GM12872 (cell line): ENCODE results near the gene DDN.
A peak's percentile ranks its signal among the peaks of the same experiment; 100 is the strongest.

ENCODE experiments used
- TF ChIP-seq, protein P1 (sequence below): IDR thresholded peaks from 3 replicates; pipeline ENCODE4 v1.5.1; 2011; ENCODE audit warnings: low read depth, mild to moderate bottlenecking, low read length, moderate library complexity; ENCODE audit not compliant: insufficient read depth

DDN gene

DNA sequence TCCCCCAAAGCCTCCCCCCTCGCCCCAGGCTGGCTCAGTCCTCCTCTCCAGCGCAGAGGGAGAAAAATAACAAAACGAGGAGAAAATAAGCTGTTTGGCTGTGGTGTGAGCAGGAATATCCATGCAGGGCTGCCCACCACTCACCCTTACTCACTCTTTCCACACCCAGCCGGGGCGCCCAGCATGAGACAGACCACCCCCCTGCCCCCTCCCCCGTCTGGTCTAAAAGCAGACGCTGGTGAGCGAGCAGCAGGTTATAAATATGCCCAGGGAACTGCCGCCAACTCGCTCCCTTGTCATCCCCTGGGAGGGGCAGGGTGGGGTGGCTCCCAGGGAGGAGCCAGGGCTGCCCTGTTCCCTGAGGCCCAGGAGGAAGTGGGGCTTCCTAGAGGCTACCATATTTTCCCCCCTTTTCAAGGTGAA, 13.7 kb downstream of the DDN start:
- TF ChIP-seq, protein P1, sequence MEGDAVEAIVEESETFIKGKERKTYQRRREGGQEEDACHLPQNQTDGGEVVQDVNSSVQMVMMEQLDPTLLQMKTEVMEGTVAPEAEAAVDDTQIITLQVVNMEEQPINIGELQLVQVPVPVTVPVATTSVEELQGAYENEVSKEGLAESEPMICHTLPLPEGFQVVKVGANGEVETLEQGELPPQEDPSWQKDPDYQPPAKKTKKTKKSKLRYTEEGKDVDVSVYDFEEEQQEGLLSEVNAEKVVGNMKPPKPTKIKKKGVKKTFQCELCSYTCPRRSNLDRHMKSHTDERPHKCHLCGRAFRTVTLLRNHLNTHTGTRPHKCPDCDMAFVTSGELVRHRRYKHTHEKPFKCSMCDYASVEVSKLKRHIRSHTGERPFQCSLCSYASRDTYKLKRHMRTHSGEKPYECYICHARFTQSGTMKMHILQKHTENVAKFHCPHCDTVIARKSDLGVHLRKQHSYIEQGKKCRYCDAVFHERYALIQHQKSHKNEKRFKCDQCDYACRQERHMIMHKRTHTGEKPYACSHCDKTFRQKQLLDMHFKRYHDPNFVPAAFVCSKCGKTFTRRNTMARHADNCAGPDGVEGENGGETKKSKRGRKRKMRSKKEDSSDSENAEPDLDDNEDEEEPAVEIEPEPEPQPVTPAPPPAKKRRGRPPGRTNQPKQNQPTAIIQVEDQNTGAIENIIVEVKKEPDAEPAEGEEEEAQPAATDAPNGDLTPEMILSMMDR = no peak

DNA sequence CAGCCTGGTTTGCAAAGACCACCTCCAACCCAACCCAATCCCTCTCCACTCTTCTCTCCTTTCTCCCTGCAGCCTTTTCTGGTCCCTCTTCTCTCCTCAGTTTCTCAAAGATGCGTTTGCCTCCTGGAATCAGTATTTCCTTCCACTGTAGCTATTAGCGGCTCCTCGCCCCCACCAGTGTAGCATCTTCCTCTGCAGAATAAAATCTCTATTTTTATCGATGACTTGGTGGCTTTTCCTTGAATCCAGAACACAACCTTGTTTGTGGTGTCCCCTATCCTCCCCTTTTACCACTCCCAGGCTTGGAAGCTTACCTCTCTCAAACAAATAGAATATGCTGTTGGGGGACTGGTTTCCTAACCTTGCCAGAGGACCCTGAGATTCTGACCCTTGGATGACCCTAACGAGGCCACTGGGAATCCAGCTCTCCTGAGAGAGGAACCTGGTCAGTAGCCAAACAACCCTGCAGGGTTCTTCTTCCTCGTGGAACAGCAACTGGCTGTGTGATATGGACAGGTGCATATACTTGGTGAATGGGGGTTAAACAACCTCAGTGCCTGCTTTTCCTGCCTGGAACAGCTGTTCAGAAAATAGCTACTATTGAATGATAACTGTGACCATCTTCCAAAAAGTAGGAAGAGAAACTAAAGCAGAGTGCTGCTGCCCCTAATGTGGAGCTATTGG, 16.6 kb downstream of the DDN start:
- TF ChIP-seq, protein P1 = no peak

GRCh38 chr12:48981757-48982157, 17.4 kb downstream of the DDN start:
- TF ChIP-seq, protein P1 = no peak

- TF ChIP-seq, protein P1 = peak; percentile 20; the same call in 2 of the 3 replicates
These were observed 18.0 kb downstream of the DDN start for GRCh38 chr12:48980953-48981756.

DNA sequence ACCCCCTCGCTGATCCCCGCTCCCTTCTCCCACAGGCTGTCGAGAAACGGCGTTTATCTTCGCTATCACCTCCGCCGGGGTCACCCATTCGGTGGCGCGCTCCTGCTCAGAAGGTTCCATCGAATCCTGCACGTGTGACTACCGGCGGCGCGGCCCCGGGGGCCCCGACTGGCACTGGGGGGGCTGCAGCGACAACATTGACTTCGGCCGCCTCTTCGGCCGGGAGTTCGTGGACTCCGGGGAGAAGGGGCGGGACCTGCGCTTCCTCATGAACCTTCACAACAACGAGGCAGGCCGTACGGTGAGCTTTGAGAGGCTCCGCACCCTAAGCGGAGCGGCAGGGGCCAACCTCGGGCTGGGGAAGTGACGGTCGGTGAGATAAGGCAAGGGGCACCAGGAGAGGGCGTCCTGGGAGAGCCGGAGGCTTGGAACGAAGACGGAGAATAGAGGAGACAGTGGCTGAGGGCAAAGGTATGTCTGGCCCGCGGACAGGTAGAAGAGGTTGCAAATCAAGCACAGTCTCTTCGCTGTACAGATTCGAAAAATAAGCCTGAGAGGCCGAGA, 18.7 kb downstream of the DDN start:
- TF ChIP-seq, protein P1 = 0 out of 3 replicates have a peak, but pooled peaks have one; percentile 22

GRCh38 chr12:48979602-48980388, 19.4 kb downstream of the DDN start:
- TF ChIP-seq, protein P1 = no peak
